Neural cell (in vitro differentiated cells): ENCODE results near the gene EMC9. TPM values are rescaled to one million over a fixed set of nuclear protein-coding genes. Genes with fewer than 3 reads are reported as not detected.

Experiments used
- H2AFZ ChIP-seq: fragments of 200-600, 300-800 bp; sonication (generic), shearing (Covaris generic); 2 replicates; pipeline ENCODE4 v1.6.0; 2014; ENCODE audit warnings: low read depth, mild to moderate bottlenecking, antibody characterized with exemption, low read length, moderate library complexity
- H3F3A ChIP-seq: fragments of 200-600 bp; shearing (Covaris generic); 2 replicates; pipeline ENCODE4 v1.6.1; 2016; ENCODE audit warnings: mild to moderate bottlenecking, moderate library complexity, mixed read lengths, antibody characterized with exemption, low read length; ENCODE audit not compliant: insufficient read depth, poor library complexity, severe bottlenecking
- H3K27ac ChIP-seq: fragments of 200-600, 300-800 bp; sonication (generic), shearing (Covaris generic); 2 replicates; pipeline ENCODE4 v1.5.1; 2014; ENCODE audit warnings: mild to moderate bottlenecking, low read length, moderate library complexity
- H3K27me3 ChIP-seq: fragments of 300-800, 200-600 bp; sonication (generic), shearing (Covaris generic); 2 replicates; pipeline ENCODE4 v1.6.0; 2014; ENCODE audit warnings: mild to moderate bottlenecking, low read depth, low read length, moderate library complexity; ENCODE audit not compliant: insufficient read depth
- H3K36me3 ChIP-seq: fragments of 300-800, 200-600 bp; sonication (generic), shearing (Covaris generic); 2 replicates; pipeline ENCODE4 v1.5.1; 2014; ENCODE audit warnings: mild to moderate bottlenecking, antibody characterized with exemption, low read length, moderate library complexity; ENCODE audit not compliant: insufficient read depth
- H3K4me2 ChIP-seq: fragments of 300-800, 200-600 bp; sonication (generic), shearing (Covaris generic); 2 replicates; pipeline ENCODE4 v1.6.0; 2014; ENCODE audit warnings: mild to moderate bottlenecking, low read length
- H3K4me3 ChIP-seq: fragments of 300-800, 200-600 bp; sonication (generic), shearing (Covaris generic); 2 replicates; pipeline ENCODE4 v1.5.1; 2014; ENCODE audit warnings: mild to moderate bottlenecking, low read length, moderate library complexity
- H3K79me2 ChIP-seq: fragments of 200-600 bp; shearing (Covaris generic); replicated peaks from 2 replicates; pipeline ENCODE4 v1.6.0; 2014; ENCODE audit warnings: mild to moderate bottlenecking, low read length, moderate library complexity; ENCODE audit not compliant: insufficient read depth
- H3K9ac ChIP-seq: fragments of 300-800, 200-600 bp; sonication (generic), shearing (Covaris generic); 2 replicates; pipeline ENCODE4 v1.6.1; 2016; ENCODE audit warnings: mild to moderate bottlenecking, low read length, mixed read lengths
- H3K9me2 ChIP-seq: fragments of 200-600 bp; shearing (Covaris generic); 2 replicates; pipeline ENCODE4 v1.6.1; 2016; ENCODE audit warnings: mild to moderate bottlenecking, low read length, mixed read lengths; ENCODE audit not compliant: insufficient read depth
- H3K9me3 ChIP-seq: fragments of 200-600, 300-800 bp; sonication (generic), shearing (Covaris generic); 2 replicates; pipeline ENCODE4 v1.6.1; 2016; ENCODE audit warnings: mild to moderate bottlenecking, mixed run types, low read length, moderate library complexity, mixed read lengths
- H4K20me1 ChIP-seq: fragments of 200-600 bp; shearing (Covaris generic); 2 replicates; pipeline ENCODE4 v1.6.1; 2016; ENCODE audit warnings: mild to moderate bottlenecking, mixed run types; ENCODE audit not compliant: insufficient read depth
- CTCF ChIP-seq: fragments of 450-650 bp; IDR thresholded peaks from 2 replicates; pipeline ENCODE4 v1.5.1; 2014; ENCODE audit warnings: antibody characterized with exemption, mild to moderate bottlenecking, moderate library complexity; ENCODE audit not compliant: poor library complexity, severe bottlenecking
- EP300 ChIP-seq: fragments of 450-650 bp; conservative IDR thresholded peaks from 2 replicates; pipeline ENCODE4 v1.6.1; 2014; ENCODE audit warnings: antibody characterized with exemption, mild to moderate bottlenecking, moderate library complexity; ENCODE audit not compliant: poor library complexity, severe bottlenecking
- EZH2 ChIP-seq: fragments of 200-600, 300-800 bp; shearing (Covaris generic), sonication (generic); IDR thresholded peaks from 2 replicates; pipeline ENCODE4 v1.6.1; 2014; ENCODE audit warnings: antibody characterized with exemption, low read length, borderline replicate concordance, mild to moderate bottlenecking; ENCODE audit not compliant: insufficient read depth, poor library complexity, severe bottlenecking
- MXI1 ChIP-seq: fragments of 450-650 bp; conservative IDR thresholded peaks from 2 replicates; pipeline ENCODE4 v1.6.1; 2014; ENCODE audit warnings: antibody characterized with exemption, mild to moderate bottlenecking; ENCODE audit not compliant: poor library complexity, severe bottlenecking
- POLR2AphosphoS5 ChIP-seq: IDR thresholded peaks from 2 replicates; pipeline ENCODE4 v1.6.1; 2012
- RAD21 ChIP-seq: fragments of 450-650 bp; conservative IDR thresholded peaks from 2 replicates; pipeline ENCODE4 v1.6.1; 2014; ENCODE audit warnings: antibody characterized with exemption, mild to moderate bottlenecking, moderate library complexity
- REST ChIP-seq: IDR thresholded peaks from 2 replicates; pipeline ENCODE4 v1.6.1; 2012; ENCODE audit warnings: borderline replicate concordance
- SMC3 ChIP-seq: fragments of 450-650 bp; conservative IDR thresholded peaks from 2 replicates; pipeline ENCODE4 v1.6.1; 2014; ENCODE audit warnings: antibody characterized with exemption, mild to moderate bottlenecking, moderate library complexity; ENCODE audit not compliant: poor library complexity
- TAF1 ChIP-seq: IDR thresholded peaks from 2 replicates; pipeline ENCODE4 v1.6.1; 2012; ENCODE audit warnings: low read depth
- polyA plus RNA-seq: library from polyadenylated mRNA; depleted of rRNA; stranded (reverse); fragments of >200 nt; gene quantifications from 2 replicates; pipeline ENCODE4 v1.2.3, GENCODE V29; 2014

EMC9 gene
- polyA plus RNA-seq, 1 donor from 2014 or later, result 45.1 TPM

GRCh38 chr14:24130717-24131548, 10.5 kb downstream of the EMC9 start:
- TF ChIP-seq EP300 (no peak), REST (no peak), RAD21 (no peak)
- H3K4me3 ChIP-seq, result no peak overlapping the region
- H2AFZ ChIP-seq, result no peak overlapping the region

GRCh38 chr14:24130380-24130716, 11.0 kb downstream of the EMC9 start, which contains the start of gene FITM1:
Gene FITM1 (plus strand): TSS chr14:24130659. CDS start chr14:24131564, 905 bp downstream.
- Histone ChIP-seq H3K36me3 (no peaks in the 10 kb centered on the region), H2AFZ (no peak within 1 kb of the TSS), H3K79me2 (no peaks in the 10 kb centered on the region), H3K9ac (no peak within 1 kb of the TSS), H3K9me3 (no peaks in the 10 kb centered on the region), H3K4me3 (no peak within 1 kb of the TSS), H3K9me2 (no peaks in the 10 kb centered on the region), H4K20me1 (no peaks in the 10 kb centered on the region), H3K27me3 (no peaks in the 10 kb centered on the region), H3K27ac (no peak within 1 kb of the TSS), H3F3A (no peaks in the 10 kb centered on the region), H3K4me2 (no peak within 1 kb of the TSS)
- TF ChIP-seq RAD21, result no peak
- no peak for TF ChIP-seq EP300
- no peak for TF ChIP-seq POLR2AphosphoS5
- no peak for TF ChIP-seq EZH2
- TF ChIP-seq SMC3, result no peak
- TF ChIP-seq TAF1, result no peak
- no peak for TF ChIP-seq CTCF
- no peak for TF ChIP-seq MXI1
- no peak for TF ChIP-seq REST

More at GRCh38 chr14:24130717-24131548, 10.5 kb downstream of the EMC9 start:
- H4K20me1 ChIP-seq, result no peaks in the 10 kb centered on the region
- no peaks in the 10 kb centered on the region for H3K9me2 ChIP-seq
- H3K27ac ChIP-seq, result no peak overlapping the region
- no peaks in the 10 kb centered on the region for H3K27me3 ChIP-seq
- H3F3A ChIP-seq, result no peaks in the 10 kb centered on the region
- H3K9ac ChIP-seq, result no peak overlapping the region
- no peaks in the 10 kb centered on the region for H3K79me2 ChIP-seq
- no peak overlapping the region for H3K4me2 ChIP-seq
- no peaks in the 10 kb centered on the region for H3K9me3 ChIP-seq
- H3K36me3 ChIP-seq, result no peaks in the 10 kb centered on the region
